HepG2 (cell line): ENCODE data around the gene SOBP. TPM values are rescaled to one million over a fixed set of nuclear protein-coding genes. Genes with fewer than 3 reads are reported as not detected.

Source experiments
- MAFF ChIP-seq: IDR thresholded peaks from 2 replicates; pipeline ENCODE4 v1.6.1; 2011; ENCODE audit warnings: low read depth, low read length, improper control_type of control experiment
- MTF1 ChIP-seq: sonication (generic); formaldehyde crosslinking; IDR thresholded peaks from 2 replicates; pipeline ENCODE4 v1.5.0; 2020; ENCODE audit warnings: missing genetic modification reagents
- NKX3-1 ChIP-seq: sonication (generic); formaldehyde crosslinking; IDR thresholded peaks from 2 replicates; pipeline ENCODE4 v1.5.0; 2020; ENCODE audit warnings: missing genetic modification reagents
- SP1 ChIP-seq, 2 experiments: fragments of 450-650 bp in 1 of 2; sonication (generic) in 1 of 2; formaldehyde crosslinking in 1 of 2; IDR thresholded peaks; 2 replicates each; pipeline versions ENCODE4 v1.4.0 to v1.6.1; 2016 to 2020; ENCODE audit warnings: missing genetic modification reagents in 1 of 2
- ZMYM3 ChIP-seq: sonication (generic); formaldehyde crosslinking; IDR thresholded peaks from 2 replicates; pipeline ENCODE4 v1.5.1; 2020; ENCODE audit warnings: mild to moderate bottlenecking, missing genetic modification reagents
- polyA plus RNA-seq, 8 experiments: library from polyadenylated mRNA; depleted of rRNA in 3 of 8; stranded (reverse) in 7 of 8; unstranded in 1 of 8; fragments of >200 nt; fragmentation: Illumina TruSeq in 4 of 8; extraction: Trizol in 4 of 8; gene quantifications; 2 replicates each; pipeline versions ENCODE4 v1.2.1 to v1.2.3, GENCODE V29; 2011 to 2016; ENCODE audit warnings: low read depth in 4 of 8, missing spikeins in 1 of 8, mixed read lengths in 1 of 8; ENCODE audit not compliant: insufficient read depth in 1 of 8
- total RNA-seq, 5 experiments: library from RNA; depleted of rRNA; stranded (reverse); fragments of >200 nt; fragmentation: Illumina TruSeq; extraction: Trizol; gene quantifications; 2 replicates each; pipeline ENCODE4 v1.2.3, GENCODE V29; 2016; ENCODE audit warnings: low read depth in 1 of 5
- TF ChIP-seq, protein P1 (sequence below): sonication (generic); formaldehyde crosslinking; IDR thresholded peaks from 2 replicates; pipeline ENCODE4 v1.4.0; 2020; ENCODE audit warnings: missing genetic modification reagents, borderline replicate concordance
- TF ChIP-seq, protein P2 (sequence below): sonication (generic); formaldehyde crosslinking; IDR thresholded peaks from 2 replicates; pipeline ENCODE4 v1.9.0; 2022; ENCODE audit warnings: low read depth, missing genetic modification reagents
- TF ChIP-seq, protein P3 (sequence below): sonication (generic); formaldehyde crosslinking; IDR thresholded peaks from 2 replicates; pipeline ENCODE4 v1.4.0; 2020; ENCODE audit warnings: missing genetic modification reagents
- TF ChIP-seq, protein P4 (sequence below): sonication (generic); formaldehyde crosslinking; IDR thresholded peaks from 2 replicates; pipeline ENCODE4 v1.5.1; 2020; ENCODE audit warnings: missing genetic modification reagents, mild to moderate bottlenecking, borderline replicate concordance

SOBP gene
- total and polyA plus RNA-seq, 2 of the 13 experiments (the other 11 are each of a cell fraction or from before 2014, with no cell fraction given), result 1.5 to 6.9 TPM

DNA sequence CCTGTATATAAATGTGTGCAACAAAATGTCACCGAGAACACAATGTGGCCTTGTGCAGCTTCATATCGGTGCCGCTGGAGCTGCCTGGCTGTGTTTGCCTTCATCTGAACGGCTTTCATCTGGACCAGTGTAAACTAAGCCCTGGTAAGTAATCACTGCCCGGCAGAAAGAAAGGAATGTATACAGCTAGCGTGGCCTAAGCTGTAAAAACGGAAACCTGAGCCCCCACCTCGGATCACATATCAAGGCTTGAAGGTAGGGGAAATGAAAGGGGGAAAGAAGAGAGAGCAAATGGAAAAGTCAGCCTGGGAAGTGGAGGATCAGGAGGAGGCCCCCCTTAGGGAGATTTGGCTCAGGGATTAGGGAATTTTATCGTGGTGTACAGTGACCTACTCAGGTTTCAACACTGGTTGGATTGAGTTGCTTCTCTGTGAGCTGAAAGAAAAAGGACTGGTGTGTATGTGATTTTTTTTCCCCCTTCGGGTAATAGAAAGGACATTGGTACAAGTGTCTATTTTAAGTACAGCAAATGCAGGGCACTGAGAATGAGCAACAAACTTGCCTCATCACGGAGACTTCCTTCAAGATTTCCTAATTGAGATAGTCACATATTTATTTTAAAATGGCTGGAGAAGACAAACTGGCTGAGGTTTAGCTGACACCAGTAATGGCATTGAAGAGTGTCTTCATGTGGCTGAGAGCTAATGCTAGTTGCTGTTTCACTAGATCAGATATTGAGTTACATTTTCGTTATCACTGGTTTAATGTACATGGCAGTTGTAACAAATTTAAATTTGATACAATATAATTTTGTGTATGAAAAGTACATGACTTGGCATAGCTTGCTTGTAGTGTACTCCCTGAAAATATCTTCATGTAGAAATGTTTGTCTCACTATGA is 3.5 kb downstream of the SOBP start (continued):
- TF ChIP-seq MTF1 (CRISPR knock-in tag), result no peak
- no peak for TF ChIP-seq NKX3-1
- TF ChIP-seq, protein P1, sequence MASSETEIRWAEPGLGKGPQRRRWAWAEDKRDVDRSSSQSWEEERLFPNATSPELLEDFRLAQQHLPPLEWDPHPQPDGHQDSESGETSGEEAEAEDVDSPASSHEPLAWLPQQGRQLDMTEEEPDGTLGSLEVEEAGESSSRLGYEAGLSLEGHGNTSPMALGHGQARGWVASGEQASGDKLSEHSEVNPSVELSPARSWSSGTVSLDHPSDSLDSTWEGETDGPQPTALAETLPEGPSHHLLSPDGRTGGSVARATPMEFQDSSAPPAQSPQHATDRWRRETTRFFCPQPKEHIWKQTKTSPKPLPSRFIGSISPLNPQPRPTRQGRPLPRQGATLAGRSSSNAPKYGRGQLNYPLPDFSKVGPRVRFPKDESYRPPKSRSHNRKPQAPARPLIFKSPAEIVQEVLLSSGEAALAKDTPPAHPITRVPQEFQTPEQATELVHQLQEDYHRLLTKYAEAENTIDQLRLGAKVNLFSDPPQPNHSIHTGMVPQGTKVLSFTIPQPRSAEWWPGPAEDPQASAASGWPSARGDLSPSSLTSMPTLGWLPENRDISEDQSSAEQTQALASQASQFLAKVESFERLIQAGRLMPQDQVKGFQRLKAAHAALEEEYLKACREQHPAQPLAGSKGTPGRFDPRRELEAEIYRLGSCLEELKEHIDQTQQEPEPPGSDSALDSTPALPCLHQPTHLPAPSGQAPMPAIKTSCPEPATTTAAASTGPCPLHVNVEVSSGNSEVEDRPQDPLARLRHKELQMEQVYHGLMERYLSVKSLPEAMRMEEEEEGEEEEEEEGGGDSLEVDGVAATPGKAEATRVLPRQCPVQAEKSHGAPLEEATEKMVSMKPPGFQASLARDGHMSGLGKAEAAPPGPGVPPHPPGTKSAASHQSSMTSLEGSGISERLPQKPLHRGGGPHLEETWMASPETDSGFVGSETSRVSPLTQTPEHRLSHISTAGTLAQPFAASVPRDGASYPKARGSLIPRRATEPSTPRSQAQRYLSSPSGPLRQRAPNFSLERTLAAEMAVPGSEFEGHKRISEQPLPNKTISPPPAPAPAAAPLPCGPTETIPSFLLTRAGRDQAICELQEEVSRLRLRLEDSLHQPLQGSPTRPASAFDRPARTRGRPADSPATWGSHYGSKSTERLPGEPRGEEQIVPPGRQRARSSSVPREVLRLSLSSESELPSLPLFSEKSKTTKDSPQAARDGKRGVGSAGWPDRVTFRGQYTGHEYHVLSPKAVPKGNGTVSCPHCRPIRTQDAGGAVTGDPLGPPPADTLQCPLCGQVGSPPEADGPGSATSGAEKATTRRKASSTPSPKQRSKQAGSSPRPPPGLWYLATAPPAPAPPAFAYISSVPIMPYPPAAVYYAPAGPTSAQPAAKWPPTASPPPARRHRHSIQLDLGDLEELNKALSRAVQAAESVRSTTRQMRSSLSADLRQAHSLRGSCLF (CRISPR knock-in tag), result no peak
- TF ChIP-seq, protein P2, sequence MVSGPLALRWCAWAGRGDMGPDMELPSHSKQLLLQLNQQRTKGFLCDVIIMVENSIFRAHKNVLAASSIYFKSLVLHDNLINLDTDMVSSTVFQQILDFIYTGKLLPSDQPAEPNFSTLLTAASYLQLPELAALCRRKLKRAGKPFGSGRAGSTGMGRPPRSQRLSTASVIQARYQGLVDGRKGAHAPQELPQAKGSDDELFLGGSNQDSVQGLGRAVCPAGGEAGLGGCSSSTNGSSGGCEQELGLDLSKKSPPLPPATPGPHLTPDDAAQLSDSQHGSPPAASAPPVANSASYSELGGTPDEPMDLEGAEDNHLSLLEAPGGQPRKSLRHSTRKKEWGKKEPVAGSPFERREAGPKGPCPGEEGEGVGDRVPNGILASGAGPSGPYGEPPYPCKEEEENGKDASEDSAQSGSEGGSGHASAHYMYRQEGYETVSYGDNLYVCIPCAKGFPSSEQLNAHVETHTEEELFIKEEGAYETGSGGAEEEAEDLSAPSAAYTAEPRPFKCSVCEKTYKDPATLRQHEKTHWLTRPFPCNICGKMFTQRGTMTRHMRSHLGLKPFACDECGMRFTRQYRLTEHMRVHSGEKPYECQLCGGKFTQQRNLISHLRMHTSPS (CRISPR knock-in tag), result no peak
- TF ChIP-seq, protein P3, sequence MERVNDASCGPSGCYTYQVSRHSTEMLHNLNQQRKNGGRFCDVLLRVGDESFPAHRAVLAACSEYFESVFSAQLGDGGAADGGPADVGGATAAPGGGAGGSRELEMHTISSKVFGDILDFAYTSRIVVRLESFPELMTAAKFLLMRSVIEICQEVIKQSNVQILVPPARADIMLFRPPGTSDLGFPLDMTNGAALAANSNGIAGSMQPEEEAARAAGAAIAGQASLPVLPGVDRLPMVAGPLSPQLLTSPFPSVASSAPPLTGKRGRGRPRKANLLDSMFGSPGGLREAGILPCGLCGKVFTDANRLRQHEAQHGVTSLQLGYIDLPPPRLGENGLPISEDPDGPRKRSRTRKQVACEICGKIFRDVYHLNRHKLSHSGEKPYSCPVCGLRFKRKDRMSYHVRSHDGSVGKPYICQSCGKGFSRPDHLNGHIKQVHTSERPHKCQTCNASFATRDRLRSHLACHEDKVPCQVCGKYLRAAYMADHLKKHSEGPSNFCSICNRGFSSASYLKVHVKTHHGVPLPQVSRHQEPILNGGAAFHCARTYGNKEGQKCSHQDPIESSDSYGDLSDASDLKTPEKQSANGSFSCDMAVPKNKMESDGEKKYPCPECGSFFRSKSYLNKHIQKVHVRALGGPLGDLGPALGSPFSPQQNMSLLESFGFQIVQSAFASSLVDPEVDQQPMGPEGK (CRISPR knock-in tag), result peak; percentile 95
- peak; percentile 61; the same call in 1 of the 2 replicates for TF ChIP-seq ZMYM3 (CRISPR knock-in tag)
- no peak for TF ChIP-seq SP1 (IDR thresholded peaks at IDR 0.05)
- no peak for TF ChIP-seq SP1 (CRISPR knock-in tag; IDR thresholded peaks at IDR 0.05)
- no peak for TF ChIP-seq MAFF
- TF ChIP-seq, protein P4, sequence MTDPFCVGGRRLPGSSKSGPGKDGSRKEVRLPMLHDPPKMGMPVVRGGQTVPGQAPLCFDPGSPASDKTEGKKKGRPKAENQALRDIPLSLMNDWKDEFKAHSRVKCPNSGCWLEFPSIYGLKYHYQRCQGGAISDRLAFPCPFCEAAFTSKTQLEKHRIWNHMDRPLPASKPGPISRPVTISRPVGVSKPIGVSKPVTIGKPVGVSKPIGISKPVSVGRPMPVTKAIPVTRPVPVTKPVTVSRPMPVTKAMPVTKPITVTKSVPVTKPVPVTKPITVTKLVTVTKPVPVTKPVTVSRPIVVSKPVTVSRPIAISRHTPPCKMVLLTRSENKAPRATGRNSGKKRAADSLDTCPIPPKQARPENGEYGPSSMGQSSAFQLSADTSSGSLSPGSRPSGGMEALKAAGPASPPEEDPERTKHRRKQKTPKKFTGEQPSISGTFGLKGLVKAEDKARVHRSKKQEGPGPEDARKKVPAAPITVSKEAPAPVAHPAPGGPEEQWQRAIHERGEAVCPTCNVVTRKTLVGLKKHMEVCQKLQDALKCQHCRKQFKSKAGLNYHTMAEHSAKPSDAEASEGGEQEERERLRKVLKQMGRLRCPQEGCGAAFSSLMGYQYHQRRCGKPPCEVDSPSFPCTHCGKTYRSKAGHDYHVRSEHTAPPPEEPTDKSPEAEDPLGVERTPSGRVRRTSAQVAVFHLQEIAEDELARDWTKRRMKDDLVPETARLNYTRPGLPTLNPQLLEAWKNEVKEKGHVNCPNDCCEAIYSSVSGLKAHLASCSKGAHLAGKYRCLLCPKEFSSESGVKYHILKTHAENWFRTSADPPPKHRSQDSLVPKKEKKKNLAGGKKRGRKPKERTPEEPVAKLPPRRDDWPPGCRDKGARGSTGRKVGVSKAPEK (CRISPR knock-in tag), result no peak
